H1 (cell line): Measurements from ENCODE around the gene YIPF3. TPM values are rescaled to one million over a fixed set of nuclear protein-coding genes. Genes with fewer than 3 reads are reported as not detected.

Experiments
- CTCF ChIA-PET: fragments of 300-600 bp; sonication (Branson Sonifier 250); formaldehyde crosslinking; loops from one replicate; lab custom pipeline; 2021; ENCODE audit not compliant: partially characterized antibody; lab: Charles Lee
- POLR2A ChIA-PET: fragments of 300-600 bp; sonication (Branson Sonifier 250); formaldehyde crosslinking; loops from one replicate; lab custom pipeline; 2021; ENCODE audit warnings: inconsistent platforms; ENCODE audit not compliant: partially characterized antibody; lab: Charles Lee
- DNase-seq, 2 experiments: peaks; one replicate each; pipeline versions ENCODE4 v3.0.0 to v3.0.0-alpha.2; 2010 to 2022; ENCODE audit warnings: low spot score in 2 of 2, low read depth in 1 of 2, mixed read lengths in 1 of 2
- FAIRE-seq: peaks from 2 replicates; lab custom pipeline; 2011; peaks lifted over from hg19 to GRCh38; lab: Jason Lieb, UNC
- H2AFZ ChIP-seq: 2 replicates; pipeline ENCODE4 v1.8.1; 2012; ENCODE audit warnings: low read length, inconsistent platforms
- H2AK5ac ChIP-seq: 2 replicates; pipeline ENCODE4 v1.6.1; 2013; ENCODE audit warnings: low read depth, low read length
- H2BK120ac ChIP-seq: replicated peaks from 2 replicates; pipeline ENCODE3; 2013; ENCODE audit warnings: low read depth, low read length, inconsistent platforms
- H2BK12ac ChIP-seq: 2 replicates; pipeline ENCODE4 v1.6.1; 2013; ENCODE audit warnings: low read depth, low read length
- H2BK15ac ChIP-seq: 2 replicates; pipeline ENCODE4 v1.6.1; 2013; ENCODE audit warnings: low read length
- H2BK20ac ChIP-seq: 2 replicates; pipeline ENCODE4 v1.6.1; 2013; ENCODE audit warnings: low read length
- H2BK5ac ChIP-seq: 2 replicates; pipeline ENCODE4 v1.6.1; 2013; ENCODE audit warnings: low read depth, low read length
- H3K14ac ChIP-seq: 2 replicates; pipeline ENCODE4 v1.6.1; 2013; ENCODE audit warnings: inconsistent platforms; ENCODE audit not compliant: insufficient read length
- H3K18ac ChIP-seq: 2 replicates; pipeline ENCODE4 v1.6.1; 2013; ENCODE audit warnings: low read length; ENCODE audit errors: extremely low read depth
- H3K23ac ChIP-seq: 2 replicates; pipeline ENCODE4 v1.6.1; 2013; ENCODE audit warnings: inconsistent platforms; ENCODE audit not compliant: insufficient read length
- H3K23me2 ChIP-seq: 2 replicates; pipeline ENCODE4 v1.6.1; 2013; ENCODE audit warnings: low read depth, low read length
- H3K27ac ChIP-seq: 2 replicates; pipeline ENCODE4 v1.6.1; 2011; ENCODE audit warnings: low read depth, low read length, inconsistent platforms
- H3K27me3 ChIP-seq, 4 experiments: replicated peaks in 1 of 4; 1 replicate in 1 of 4; 2 replicates in 3 of 4; pipeline versions ENCODE4 v1.6.1 to v1.8.1; 2011 to 2013; ENCODE audit warnings: low read length in 3 of 4, mild to moderate bottlenecking in 3 of 4, inconsistent platforms in 2 of 4, mixed read lengths in 2 of 4, moderate library complexity in 1 of 4; ENCODE audit not compliant: control insufficient read depth in 3 of 4, insufficient read depth in 3 of 4; ENCODE audit errors: extremely low read depth in 1 of 4
- H3K36me3 ChIP-seq, 4 experiments: 2 replicates each; pipeline versions ENCODE4 v1.6.1 to v1.8.1; 2011 to 2013; ENCODE audit warnings: mild to moderate bottlenecking in 4 of 4, low read length in 3 of 4, moderate library complexity in 2 of 4, control low read depth in 1 of 4, inconsistent platforms in 1 of 4; ENCODE audit not compliant: insufficient read depth in 4 of 4, control insufficient read depth in 2 of 4
- H3K4ac ChIP-seq: replicated peaks from 2 replicates; pipeline ENCODE3; 2013; ENCODE audit warnings: low read length, low read depth, mixed read lengths, inconsistent platforms; ENCODE audit not compliant: insufficient read length
- H3K4me1 ChIP-seq, 4 experiments: replicated peaks in 1 of 4; 1 replicate in 1 of 4; 2 replicates in 3 of 4; pipeline versions ENCODE4 v1.6.1 to v1.8.1; 2011 to 2013; ENCODE audit warnings: low read length in 3 of 4, inconsistent platforms in 2 of 4, mixed read lengths in 1 of 4; ENCODE audit not compliant: insufficient read depth in 4 of 4, control insufficient read depth in 3 of 4
- H3K4me2 ChIP-seq, 2 experiments: 2 replicates each; pipeline versions ENCODE4 v1.6.1 to v1.8.1; 2011 to 2013; ENCODE audit warnings: low read depth in 2 of 2, low read length in 2 of 2, control low read depth in 1 of 2, inconsistent platforms in 1 of 2, mild to moderate bottlenecking in 1 of 2; ENCODE audit not compliant: insufficient read depth in 1 of 2
- H3K4me3 ChIP-seq, 4 experiments: fragments of 200-600, 300-600 bp in 1 of 4; sonication (generic), shearing (Covaris generic), sonication (Bioruptor Twin) in 1 of 4; 2 replicates each; pipeline versions ENCODE4 v1.5.1 to v1.8.1; 2011 to 2016; ENCODE audit warnings: low read length in 4 of 4, low read depth in 3 of 4, control low read depth in 2 of 4, inconsistent platforms in 2 of 4, mild to moderate bottlenecking in 2 of 4, mixed read lengths in 1 of 4, moderate library complexity in 1 of 4; ENCODE audit not compliant: insufficient read depth in 2 of 4; ENCODE audit errors: extremely low read depth in 1 of 4
- H3K56ac ChIP-seq: replicated peaks from 2 replicates; pipeline ENCODE3; 2013; ENCODE audit warnings: low read depth, mild to moderate bottlenecking, mixed read lengths, low read length, inconsistent platforms; ENCODE audit not compliant: insufficient read length
- H3K79me1 ChIP-seq: 2 replicates; pipeline ENCODE4 v1.6.1; 2013; ENCODE audit warnings: low read depth, low read length, control low read depth
- H3K79me2 ChIP-seq, 2 experiments: 2 replicates each; pipeline versions ENCODE4 v1.6.1 to v1.8.1; 2012 to 2013; ENCODE audit warnings: low read length in 2 of 2, mild to moderate bottlenecking in 2 of 2, inconsistent platforms in 1 of 2; ENCODE audit not compliant: insufficient read depth in 2 of 2, control insufficient read depth in 1 of 2
- H3K9ac ChIP-seq, 4 experiments: replicated peaks in 1 of 4; 1 replicate in 1 of 4; 2 replicates in 3 of 4; pipeline versions ENCODE4 v1.6.1 to v1.8.1; 2011 to 2013; ENCODE audit warnings: low read depth in 3 of 4, low read length in 3 of 4, control low read depth in 2 of 4, mild to moderate bottlenecking in 2 of 4, moderate library complexity in 2 of 4, inconsistent platforms in 1 of 4; ENCODE audit errors: extremely low read depth in 1 of 4
- H3K9me3 ChIP-seq, 2 experiments: 2 replicates each; pipeline versions ENCODE4 v1.6.1 to v1.8.1; 2012 to 2013; ENCODE audit warnings: mild to moderate bottlenecking in 2 of 2, moderate library complexity in 2 of 2, control low read depth in 1 of 2, inconsistent platforms in 1 of 2, low read depth in 1 of 2, low read length in 1 of 2, mixed read lengths in 1 of 2; ENCODE audit not compliant: insufficient read depth in 2 of 2
- H4K20me1 ChIP-seq, 2 experiments: replicated peaks in 1 of 2; 2 replicates each; pipeline versions ENCODE3 to v1.8.1; 2011 to 2013; ENCODE audit warnings: inconsistent platforms in 2 of 2, low read length in 2 of 2, mild to moderate bottlenecking in 1 of 2; ENCODE audit not compliant: insufficient read depth in 2 of 2, control insufficient read depth in 1 of 2
- H4K5ac ChIP-seq: 2 replicates; pipeline ENCODE4 v1.6.1; 2013; ENCODE audit warnings: low read length, low read depth, mixed read lengths, inconsistent platforms; ENCODE audit not compliant: insufficient read length
- H4K8ac ChIP-seq: 2 replicates; pipeline ENCODE4 v1.8.0; 2013; ENCODE audit warnings: mild to moderate bottlenecking, moderate library complexity, low read length, inconsistent platforms; ENCODE audit not compliant: insufficient read depth; ENCODE audit errors: extremely low read depth
- H4K91ac ChIP-seq: replicated peaks from 2 replicates; pipeline ENCODE3; 2013; ENCODE audit warnings: low read length, mixed read lengths, inconsistent platforms; ENCODE audit not compliant: insufficient read length
- EGR1 ChIP-seq: IDR thresholded peaks from 2 replicates; pipeline ENCODE4 v1.6.1; 2011; ENCODE audit warnings: low read depth, low read length, borderline replicate concordance
- WGBS, 2 experiments: shearing (Covaris generic) in 1 of 2; methylation state at CpG; one replicate each; pipeline versions ENCODE4 v1.1.6 to v1.1.7; 2013 to 2015; ENCODE audit warnings: low lambda C conversion rate in 2 of 2, mixed read lengths in 2 of 2, inconsistent platforms in 1 of 2, low coverage in 1 of 2, missing lambda C conversion rate in 1 of 2; ENCODE audit not compliant: insufficient replicate concordance in 2 of 2, insufficient coverage in 1 of 2, insufficient read length in 1 of 2; ENCODE audit errors: extremely low coverage in 1 of 2, missing lambda C conversion rate in 1 of 2; 5-methylcytosine and 5-hydroxymethylcytosine counted together
- polyA plus RNA-seq, 7 experiments: library from polyadenylated mRNA; depleted of rRNA in 3 of 7; stranded (reverse) in 5 of 7; unstranded in 2 of 7; fragments of >200 nt in 5 of 7; fragments of 200-250 nt in 2 of 7; gene quantifications; 1 replicate in 5 of 7; 2 replicates in 1 of 7; 4 replicates in 1 of 7; pipeline versions ENCODE4 v1.2.1 to v1.2.3, GENCODE V29; 2011 to 2013; ENCODE audit warnings: missing spikeins in 2 of 7, mixed read lengths in 2 of 7
- total RNA-seq: library from RNA; stranded (reverse); fragmentation: NEBNext Ultra II Directional; extraction: Animal tissue kit (Norgen Biotek cat#: 25700); gene quantifications from 2 replicates; pipeline ENCODE4 v1.2.1, GENCODE V29; 2021
- TF ChIP-seq, protein P1 (sequence below): IDR thresholded peaks from 2 replicates; pipeline ENCODE4 v1.6.1; 2011; ENCODE audit warnings: low read length, improper control_type of control experiment

YIPF3 gene
- total and polyA plus RNA-seq, 2 of the 8 experiments (the other 6 are each of a cell fraction or from before 2014, with no cell fraction given): 77.2 to 225 TPM

DNA sequence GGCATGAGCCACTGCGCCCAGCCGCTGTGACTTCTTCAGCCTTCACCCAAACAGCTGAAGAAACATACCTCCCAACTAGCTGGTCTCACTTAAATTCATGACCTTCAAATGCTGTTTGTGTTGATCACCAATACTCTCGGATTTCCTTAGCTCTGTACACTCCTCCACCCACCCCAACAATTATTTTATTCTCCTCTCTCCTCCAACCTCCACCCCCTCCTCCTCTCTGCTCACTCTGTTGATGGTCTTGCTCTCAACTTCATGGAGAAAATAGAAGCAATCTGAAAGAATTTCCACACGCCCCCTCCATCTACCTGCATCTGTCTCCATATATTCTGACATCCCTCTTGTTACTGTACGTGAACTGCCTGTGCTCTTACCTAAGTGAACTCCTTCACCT is 54.8 kb downstream of the YIPF3 start:
- WGBS, 2 experiments: 76% methylated on average over 5 of the region's 5 CpGs; no CpG with 5 or more reads in 1 of the 2 experiments
- Histone ChIP-seq H3K4me2 (no peak overlapping the region), H4K8ac (no peak overlapping the region), H3K9ac (no peak overlapping the region), H3K23me2 (peaks cover 3% of the 10 kb centered on the region; the same call in 1 of the 2 replicates), H2BK12ac (no peak overlapping the region), H3K9me3 (no peaks in the 10 kb centered on the region), H4K5ac (no peak overlapping the region), H2BK120ac (no peak overlapping the region), H2AK5ac (no peak overlapping the region), H3K56ac (no peak overlapping the region), H3K4me1 (no peaks in the 10 kb centered on the region), H3K23ac (no peak overlapping the region), H2AFZ (no peak overlapping the region), H3K79me1 (no peaks in the 10 kb centered on the region), H3K4ac (no peak overlapping the region), H2BK20ac (no peak overlapping the region), H2BK15ac (no peak overlapping the region), H3K18ac (no peak overlapping the region), H3K14ac (no peak overlapping the region), H3K27ac (no peak overlapping the region), H2BK5ac (no peak overlapping the region), H3K27me3 (peaks cover 0 to 2% (median 1%) of the 10 kb centered on the region in 4 experiments; a peak in 4 of 7 replicates), H4K91ac (no peak overlapping the region), H3K36me3 (no peaks in the 10 kb centered on the region), H3K79me2 (no peaks in the 10 kb centered on the region), H4K20me1 (no peaks in the 10 kb centered on the region), H3K4me3 (no peak overlapping the region)
- ChIA-PET CTCF (interaction anchor here (1.5 to 21.2 kb wide), 2 partner anchors 33 to 683 kb away, joined by 5 to 495 read pairs; partner anchors contain the start of gene LRRC73), POLR2A (interaction anchor here (1.0 to 1.4 kb wide), 2 partner anchors 16 to 39 kb away, joined by 3 read pairs; no protein-coding TSS in a partner anchor)
- TF ChIP-seq, protein P1, sequence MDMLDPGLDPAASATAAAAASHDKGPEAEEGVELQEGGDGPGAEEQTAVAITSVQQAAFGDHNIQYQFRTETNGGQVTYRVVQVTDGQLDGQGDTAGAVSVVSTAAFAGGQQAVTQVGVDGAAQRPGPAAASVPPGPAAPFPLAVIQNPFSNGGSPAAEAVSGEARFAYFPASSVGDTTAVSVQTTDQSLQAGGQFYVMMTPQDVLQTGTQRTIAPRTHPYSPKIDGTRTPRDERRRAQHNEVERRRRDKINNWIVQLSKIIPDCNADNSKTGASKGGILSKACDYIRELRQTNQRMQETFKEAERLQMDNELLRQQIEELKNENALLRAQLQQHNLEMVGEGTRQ: no peak
- no peak for TF ChIP-seq EGR1
- FAIRE-seq (no peak), DNase-seq (no peak)
